Stomach smooth muscle (tissue), 2 donors: Measurements from ENCODE around the gene MRPS18A.
A peak's percentile ranks its signal among the peaks of the same experiment; 100 is the strongest.
"Not testable (repeated sequence)": the region's sequence is repeated elsewhere in the genome, so short reads cannot be mapped to it uniquely, and the experiment has no call there.

Experiments used
- H3K27ac ChIP-seq: one replicate; pipeline ENCODE4 v1.7.0; 2013; ENCODE audit warnings: mild to moderate bottlenecking, low read length, inconsistent platforms
- H3K27me3 ChIP-seq, 2 donors: one replicate each; pipeline ENCODE4 v1.7.0; 2013; ENCODE audit warnings: low read length in 2 of 2; ENCODE audit not compliant: insufficient read depth in 2 of 2, control insufficient read depth in 1 of 2
- H3K36me3 ChIP-seq, 2 donors: one replicate each; pipeline ENCODE4 v1.7.0; 2013; ENCODE audit warnings: low read length in 2 of 2; ENCODE audit not compliant: control insufficient read depth in 2 of 2, insufficient read depth in 2 of 2
- H3K4me1 ChIP-seq: one replicate; pipeline ENCODE4 v1.7.0; 2013; ENCODE audit warnings: low read length; ENCODE audit not compliant: control insufficient read depth, insufficient read depth
- H3K4me3 ChIP-seq, 2 donors: one replicate each; pipeline ENCODE4 v1.7.0; 2013; ENCODE audit warnings: low read length in 2 of 2
- H3K9ac ChIP-seq, 2 donors: one replicate each; pipeline ENCODE4 v1.7.0; 2013; ENCODE audit warnings: low read length in 2 of 2, mild to moderate bottlenecking in 1 of 2
- H3K9me3 ChIP-seq, 2 donors: one replicate each; pipeline ENCODE4 v1.7.0; 2013; ENCODE audit warnings: low read length in 2 of 2; ENCODE audit not compliant: control insufficient read depth in 2 of 2
- donor health status: healthy.
- donor health status: Pancreatic carcinoma.

MRPS18A gene

GRCh38 chr6:43645613-43645964, 42.0 kb downstream of the MRPS18A start:
- Histone ChIP-seq H3K4me1 (peaks cover 7% of the 10 kb centered on the region), H3K36me3 (peaks cover 5 to 8% of the 10 kb centered on the region in 2 donors), H3K27me3 (no peaks in the 10 kb centered on the region), H3K27ac (no peak overlapping the region), H3K9ac (no peak overlapping the region), H3K4me3 (peak overlapping the region in 1 of 2 donors; percentile 67), H3K9me3 (no peaks in the 10 kb centered on the region)

GRCh38 chr6:43644940-43645612, 42.5 kb downstream of the MRPS18A start, which contains the start of gene RSPH9:
TSS of gene RSPH9 (plus strand) at chr6:43645036. CDS start at chr6:43645099, 63 bp downstream.
- Histone ChIP-seq H3K9me3 (no peaks in the 10 kb centered on the region), H3K27ac (no peak within 1 kb of the TSS), H3K9ac (no peak within 1 kb of the TSS), H3K36me3 (peaks cover 10 to 13% of the 10 kb centered on the region in 2 donors), H3K4me3 (peak within 1 kb of the TSS; percentile 41 to 67), H3K27me3 (no peaks in the 10 kb centered on the region), H3K4me1 (peaks cover 7% of the 10 kb centered on the region)

GRCh38 chr6:43639984-43640800, 47.4 kb downstream of the MRPS18A start:
- Histone ChIP-seq H3K4me1 (peaks cover 24% of the 10 kb centered on the region), H3K9ac (no peak overlapping the region), H3K27me3 (no peaks in the 10 kb centered on the region), H3K4me3 (no peak overlapping the region), H3K9me3 (no peaks in the 10 kb centered on the region), H3K27ac (no peak overlapping the region), H3K36me3 (peaks cover 16 to 25% of the 10 kb centered on the region in 2 donors)

- Histone ChIP-seq H3K9ac (peak overlapping the region; percentile 91 to 96), H3K27me3 (no peaks in the 10 kb centered on the region), H3K9me3 (no peaks in the 10 kb centered on the region), H3K36me3 (peaks cover 11 to 21% of the 10 kb centered on the region in 2 donors), H3K4me3 (peak overlapping the region; percentile 92 to 94), H3K4me1 (peaks cover 21% of the 10 kb centered on the region), H3K27ac (peak overlapping the region; percentile 78)
These were observed 51.3 kb downstream of the MRPS18A start for GRCh38 chr6:43636308-43636659.

GRCh38 chr6:43635387-43636307, 51.9 kb downstream of the MRPS18A start, which contains the start of gene MAD2L1BP:
TSS of gene MAD2L1BP (plus strand) at chr6:43635840. CDS start at chr6:43635876, 36 bp downstream.
- Histone ChIP-seq H3K9me3 (no peaks in the 10 kb centered on the region), H3K27me3 (no peaks in the 10 kb centered on the region), H3K4me3 (peak within 1 kb of the TSS; percentile 92 to 94), H3K9ac (peak within 1 kb of the TSS; percentile 91 to 96), H3K4me1 (peaks cover 21% of the 10 kb centered on the region), H3K36me3 (peaks cover 11 to 18% of the 10 kb centered on the region in 2 donors), H3K27ac (peak within 1 kb of the TSS; percentile 78)

GRCh38 chr6:43634702-43635303, 52.8 kb downstream of the MRPS18A start:
- no peak overlapping the region for H3K9ac ChIP-seq
- no peaks in the 10 kb centered on the region for H3K27me3 ChIP-seq
- no peaks in the 10 kb centered on the region for H3K9me3 ChIP-seq
- H3K4me1 ChIP-seq, result peaks cover 27% of the 10 kb centered on the region
- H3K4me3 ChIP-seq, result peak overlapping the region; percentile 92 to 94
- H3K27ac ChIP-seq, result peak overlapping the region; percentile 78
- H3K36me3 ChIP-seq, result peaks cover 3 to 10% of the 10 kb centered on the region in 2 donors

- peaks cover 31% of the 10 kb centered on the region for H3K4me1 ChIP-seq
- not testable (repeated sequence) for H3K9ac ChIP-seq, H3K27me3 ChIP-seq, H3K9me3 ChIP-seq, H3K4me3 ChIP-seq, H3K36me3 ChIP-seq, H3K27ac ChIP-seq
These were observed 54.6 kb downstream of the MRPS18A start for GRCh38 chr6:43633002-43633401.

- Histone ChIP-seq H3K9ac (no peak overlapping the region), H3K4me1 (peaks cover 29% of the 10 kb centered on the region), H3K9me3 (no peaks in the 10 kb centered on the region), H3K4me3 (no peak overlapping the region), H3K27ac (no peak overlapping the region), H3K36me3 (peaks cover 0 to 2% of the 10 kb centered on the region in 2 donors), H3K27me3 (no peaks in the 10 kb centered on the region)
These were observed 56.5 kb downstream of the MRPS18A start for GRCh38 chr6:43630980-43631619.

GRCh38 chr6:43629505-43630300, 57.9 kb downstream of the MRPS18A start:
- peak overlapping the region; percentile 96 for H3K27ac ChIP-seq
- peak overlapping the region; percentile 90 to 97 for H3K4me3 ChIP-seq
- no peaks in the 10 kb centered on the region for H3K9me3 ChIP-seq
- H3K4me1 ChIP-seq, result peaks cover 24% of the 10 kb centered on the region
- peak overlapping the region; percentile 88 to 93 for H3K9ac ChIP-seq
- H3K27me3 ChIP-seq, result no peaks in the 10 kb centered on the region
- H3K36me3 ChIP-seq, result peaks cover 12% of the 10 kb centered on the region in 2 donors
